ENCODE results near the gene ARSJ. TPM values are rescaled to one million over a fixed set of nuclear protein-coding genes. Genes with fewer than 3 reads are reported as not detected.
A peak's percentile ranks its signal among the peaks of the same experiment; 100 is the strongest.

Gene ARSJ
- total RNA-seq, 2 experiments from 2014 or later = not detected

DNA sequence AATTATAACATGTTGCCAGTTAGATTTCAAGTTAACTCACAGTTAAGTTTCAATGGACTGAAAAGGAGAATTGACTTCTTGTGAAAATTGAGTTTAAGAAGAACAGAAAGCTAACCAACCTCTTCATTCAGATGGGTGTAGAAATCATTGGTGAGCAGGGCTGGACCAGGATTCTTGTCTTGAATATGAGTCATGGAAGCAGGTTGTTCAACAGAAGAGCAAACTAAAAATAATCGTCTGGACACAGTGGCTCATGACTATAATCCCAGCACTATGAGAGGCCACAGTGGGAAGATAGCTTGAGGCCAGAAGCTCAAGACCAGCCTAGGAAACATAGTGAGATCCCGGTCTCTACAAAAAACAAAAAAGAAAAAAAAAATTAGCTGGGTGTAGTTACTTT, 98.2 kb downstream of the ARSJ start:
- no peak overlapping the region for H3K27ac Mint-ChIP-seq
- H3K27me3 Mint-ChIP-seq = no peaks in the 10 kb centered on the region
- H3K9me3 Mint-ChIP-seq = peaks cover 7% of the 10 kb centered on the region
- TF ChIP-seq, protein P1, sequence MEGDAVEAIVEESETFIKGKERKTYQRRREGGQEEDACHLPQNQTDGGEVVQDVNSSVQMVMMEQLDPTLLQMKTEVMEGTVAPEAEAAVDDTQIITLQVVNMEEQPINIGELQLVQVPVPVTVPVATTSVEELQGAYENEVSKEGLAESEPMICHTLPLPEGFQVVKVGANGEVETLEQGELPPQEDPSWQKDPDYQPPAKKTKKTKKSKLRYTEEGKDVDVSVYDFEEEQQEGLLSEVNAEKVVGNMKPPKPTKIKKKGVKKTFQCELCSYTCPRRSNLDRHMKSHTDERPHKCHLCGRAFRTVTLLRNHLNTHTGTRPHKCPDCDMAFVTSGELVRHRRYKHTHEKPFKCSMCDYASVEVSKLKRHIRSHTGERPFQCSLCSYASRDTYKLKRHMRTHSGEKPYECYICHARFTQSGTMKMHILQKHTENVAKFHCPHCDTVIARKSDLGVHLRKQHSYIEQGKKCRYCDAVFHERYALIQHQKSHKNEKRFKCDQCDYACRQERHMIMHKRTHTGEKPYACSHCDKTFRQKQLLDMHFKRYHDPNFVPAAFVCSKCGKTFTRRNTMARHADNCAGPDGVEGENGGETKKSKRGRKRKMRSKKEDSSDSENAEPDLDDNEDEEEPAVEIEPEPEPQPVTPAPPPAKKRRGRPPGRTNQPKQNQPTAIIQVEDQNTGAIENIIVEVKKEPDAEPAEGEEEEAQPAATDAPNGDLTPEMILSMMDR (IDR thresholded peaks at IDR 0.05) = no peak
- CTCF ChIA-PET = interaction anchor here (1.6 kb wide), 1 partner anchor 10 kb away, joined by 6 read pairs; no protein-coding TSS in a partner anchor
- no peaks in the 10 kb centered on the region for H3K36me3 Mint-ChIP-seq (ENCODE audit: low read depth)
- POLR2A ChIA-PET = no interaction called here
- peaks cover 16% of the 10 kb centered on the region for H3K4me1 Mint-ChIP-seq (ENCODE audit: low read depth)
- DNase-seq = no peak
- intact Hi-C loops (cut with micrococcal nuclease) = no loop called here
- no peak for ATAC-seq
- H3K4me3 Mint-ChIP-seq = no peak overlapping the region

DNA sequence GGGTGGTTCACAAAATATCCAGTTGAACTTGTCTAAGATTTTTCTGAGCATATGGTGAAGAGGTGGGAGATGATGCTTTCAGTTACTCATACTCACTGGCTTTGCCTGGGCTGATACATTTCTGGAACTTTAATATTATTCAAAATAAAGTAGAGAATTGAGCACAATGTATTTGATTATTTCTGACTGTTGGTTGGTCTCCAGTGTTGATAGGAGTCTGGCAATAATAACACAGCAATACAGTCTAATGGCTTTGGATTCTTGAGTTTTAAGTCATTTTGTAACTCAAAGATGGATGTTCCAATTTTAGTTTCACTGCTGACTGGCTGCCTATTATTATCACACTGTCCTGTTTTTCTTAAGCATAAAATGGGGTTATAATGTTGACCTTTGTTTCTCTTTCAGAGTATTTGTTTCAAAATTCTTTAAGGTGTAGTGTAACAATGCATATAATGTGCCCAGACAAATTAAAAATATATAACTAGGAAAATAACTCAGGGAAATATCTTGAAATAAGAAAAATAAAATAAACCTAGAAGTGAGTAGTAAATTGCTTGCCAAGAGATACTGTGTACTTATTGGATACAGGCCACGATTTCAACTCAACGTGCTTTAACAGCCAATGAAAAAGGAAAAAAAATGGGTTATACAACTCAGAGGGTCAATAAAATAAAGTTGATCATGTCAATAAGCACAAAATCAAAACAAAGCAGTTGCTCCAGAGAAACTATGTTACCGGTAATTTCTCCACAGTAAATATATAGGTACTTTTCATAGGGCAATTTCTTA, 99.0 kb downstream of the ARSJ start:
- Mint-ChIP-seq H3K36me3 (ENCODE audit: low read depth) (no peaks in the 10 kb centered on the region), H3K27me3 (no peaks in the 10 kb centered on the region), H3K4me3 (no peak overlapping the region), H3K9me3 (peaks cover 6% of the 10 kb centered on the region), H3K4me1 (ENCODE audit: low read depth) (peaks cover 16% of the 10 kb centered on the region), H3K27ac (no peak overlapping the region)
- intact Hi-C loops (cut with micrococcal nuclease) = no loop called here
- ChIA-PET POLR2A (no interaction called here), CTCF (interaction anchor here (1.6 kb wide), 1 partner anchor 10 kb away, joined by 6 read pairs; no protein-coding TSS in a partner anchor)
- ATAC-seq (no peak), DNase-seq (no peak)
- TF ChIP-seq, protein P1 (IDR thresholded peaks at IDR 0.05) = no peak

DNA sequence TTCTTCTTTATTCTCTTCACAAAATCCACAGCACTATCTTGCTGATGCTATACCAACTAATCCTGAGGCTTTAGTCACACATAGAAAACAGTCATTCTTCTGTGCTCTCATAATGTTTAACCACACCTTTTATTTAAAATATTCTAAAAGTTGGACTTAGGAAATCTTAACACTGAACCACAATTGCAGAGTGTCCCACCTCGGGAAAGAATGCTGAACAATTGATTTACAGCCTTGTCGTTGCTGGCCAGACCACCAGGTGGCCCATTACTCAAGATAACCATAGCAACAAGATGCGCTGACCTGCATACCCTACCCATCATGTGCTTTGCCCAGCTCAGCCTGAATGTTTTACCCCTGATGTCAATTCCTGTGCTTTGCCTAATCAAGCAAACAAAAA, 100.8 kb downstream of the ARSJ start:
- ATAC-seq = peak; percentile 30
- peaks cover 22% of the 10 kb centered on the region for H3K4me1 Mint-ChIP-seq (ENCODE audit: low read depth)
- H3K4me3 Mint-ChIP-seq = no peak overlapping the region
- POLR2A ChIA-PET = no interaction called here
- DNase-seq = peak; percentile 20
- no peaks in the 10 kb centered on the region for H3K9me3 Mint-ChIP-seq
- intact Hi-C loops (cut with micrococcal nuclease) = no loop called here
- no peak overlapping the region for H3K27ac Mint-ChIP-seq
- CTCF ChIA-PET = interaction anchor here (1.4 kb wide), 1 partner anchor 9 kb away, joined by 3 read pairs; no protein-coding TSS in a partner anchor
- TF ChIP-seq, protein P1 (IDR thresholded peaks at IDR 0.05) = peak; percentile 29
- no peaks in the 10 kb centered on the region for H3K27me3 Mint-ChIP-seq
- no peaks in the 10 kb centered on the region for H3K36me3 Mint-ChIP-seq (ENCODE audit: low read depth)

GRCh38 chr4:113874480-113874879, 105.0 kb downstream of the ARSJ start:
- CTCF ChIA-PET = no interaction called here
- H3K4me3 Mint-ChIP-seq = no peak overlapping the region

More at GRCh38 chr4:113874480-113874879, 105.0 kb downstream of the ARSJ start:
- DNase-seq = no peak
- no peak for ATAC-seq
- H3K27ac Mint-ChIP-seq = no peak overlapping the region
- intact Hi-C loops (cut with micrococcal nuclease) = no loop called here
- TF ChIP-seq, protein P1 (IDR thresholded peaks at IDR 0.05) = no peak
- peaks cover 31% of the 10 kb centered on the region for H3K4me1 Mint-ChIP-seq (ENCODE audit: low read depth)
- H3K9me3 Mint-ChIP-seq = peaks cover 13% of the 10 kb centered on the region
- POLR2A ChIA-PET = interaction anchor here (0.6 to 0.9 kb wide), 2 partner anchors 10 to 29 kb away, joined by 3 read pairs; no protein-coding TSS in a partner anchor
- peaks cover 12% of the 10 kb centered on the region for H3K36me3 Mint-ChIP-seq (ENCODE audit: low read depth)
- no peaks in the 10 kb centered on the region for H3K27me3 Mint-ChIP-seq

All from activated CD8-positive, alpha-beta T cell treated with anti-CD3 and anti-CD28 coated beads for 36 hours (primary cell).